NCI-H526 treated with DMSO at 0.1 percent for 48 hours (cell line): Measurements from ENCODE around the gene CCR5AS.

Experiments used
- DNase-seq: peaks from one replicate; lab custom pipeline; 2025; lab: John Stamatoyannopoulos, UW

The CCR5AS gene

DNA sequence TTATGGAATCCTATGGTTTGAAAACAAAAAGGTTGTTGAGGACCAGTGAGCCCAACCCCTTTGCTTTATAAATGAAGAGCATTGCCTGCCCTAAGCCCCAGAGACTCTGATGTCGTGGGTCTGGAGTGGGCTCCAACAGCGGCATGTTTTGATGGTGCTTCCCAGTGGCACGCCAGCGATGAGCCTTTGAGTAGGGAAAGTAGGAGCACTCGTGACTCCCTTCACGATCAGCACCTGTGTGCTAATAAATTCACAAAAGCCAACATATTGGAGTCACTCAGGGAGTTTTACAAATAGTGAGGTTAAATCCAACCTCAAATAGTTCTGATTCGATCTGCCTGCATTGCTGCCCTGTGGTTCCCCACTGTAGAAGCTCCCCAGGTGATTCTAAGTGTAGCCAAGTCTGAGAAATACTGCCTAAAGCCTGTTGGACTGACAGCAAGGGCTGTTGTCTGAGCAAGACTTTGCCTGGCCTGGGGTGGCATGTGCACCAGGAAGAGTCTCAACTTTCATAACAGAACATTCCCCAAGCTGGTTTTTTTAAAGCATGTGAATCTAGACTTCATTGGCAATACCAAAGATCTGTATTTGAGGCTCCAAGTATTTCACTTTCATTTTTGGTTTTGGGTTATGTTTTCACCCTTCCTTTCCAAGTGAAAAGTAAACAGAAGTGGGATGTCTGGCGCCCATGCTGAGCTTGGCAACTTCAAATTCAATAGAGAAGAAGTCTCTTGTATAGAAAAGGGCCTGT lies 26.2 kb downstream of the CCR5AS start:
- DNase-seq, result no peak

DNA sequence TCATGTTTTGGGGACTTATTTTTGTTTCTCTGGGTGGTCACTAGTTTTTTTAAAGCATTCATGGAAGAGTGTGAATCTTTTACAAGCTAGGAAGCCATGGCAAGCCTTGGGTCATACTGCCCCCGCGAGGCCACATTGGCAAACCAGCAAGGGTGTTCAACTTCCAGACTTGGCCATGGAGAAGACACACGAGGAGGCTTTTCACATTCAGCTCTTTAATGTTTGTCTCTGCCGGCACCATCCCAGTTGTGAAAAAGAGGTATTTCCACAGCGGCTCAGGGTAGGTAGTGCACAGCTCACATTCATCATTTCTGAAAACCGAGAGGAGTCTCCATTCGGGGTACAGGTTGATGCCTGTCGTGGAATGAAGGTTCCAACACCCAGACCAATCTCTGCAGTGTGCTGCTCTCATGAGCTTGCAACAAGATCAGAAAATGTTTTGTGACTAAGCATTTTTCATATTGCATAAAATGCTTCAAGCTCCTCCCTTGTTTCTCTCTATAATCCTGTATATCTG lies 28.4 kb downstream of the CCR5AS start:
- DNase-seq, result peak; percentile 9

GRCh38 chr3:46375814-46376213 lies 31.1 kb downstream of the CCR5AS start:
- DNase-seq, result no peak

- DNase-seq, result no peak
Measured at GRCh38 chr3:46375218-46375617, 31.6 kb downstream of the CCR5AS start.

DNA sequence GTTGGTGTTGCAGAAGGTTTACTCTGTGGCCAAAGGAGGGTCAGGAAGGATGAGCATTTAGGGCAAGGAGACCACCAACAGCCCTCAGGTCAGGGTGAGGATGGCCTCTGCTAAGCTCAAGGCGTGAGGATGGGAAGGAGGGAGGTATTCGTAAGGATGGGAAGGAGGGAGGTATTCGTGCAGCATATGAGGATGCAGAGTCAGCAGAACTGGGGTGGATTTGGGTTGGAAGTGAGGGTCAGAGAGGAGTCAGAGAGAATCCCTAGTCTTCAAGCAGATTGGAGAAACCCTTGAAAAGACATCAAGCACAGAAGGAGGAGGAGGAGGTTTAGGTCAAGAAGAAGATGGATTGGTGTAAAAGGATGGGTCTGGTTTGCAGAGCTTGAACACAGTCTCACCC lies 32.1 kb downstream of the CCR5AS start:
- DNase-seq, result no peak

DNA sequence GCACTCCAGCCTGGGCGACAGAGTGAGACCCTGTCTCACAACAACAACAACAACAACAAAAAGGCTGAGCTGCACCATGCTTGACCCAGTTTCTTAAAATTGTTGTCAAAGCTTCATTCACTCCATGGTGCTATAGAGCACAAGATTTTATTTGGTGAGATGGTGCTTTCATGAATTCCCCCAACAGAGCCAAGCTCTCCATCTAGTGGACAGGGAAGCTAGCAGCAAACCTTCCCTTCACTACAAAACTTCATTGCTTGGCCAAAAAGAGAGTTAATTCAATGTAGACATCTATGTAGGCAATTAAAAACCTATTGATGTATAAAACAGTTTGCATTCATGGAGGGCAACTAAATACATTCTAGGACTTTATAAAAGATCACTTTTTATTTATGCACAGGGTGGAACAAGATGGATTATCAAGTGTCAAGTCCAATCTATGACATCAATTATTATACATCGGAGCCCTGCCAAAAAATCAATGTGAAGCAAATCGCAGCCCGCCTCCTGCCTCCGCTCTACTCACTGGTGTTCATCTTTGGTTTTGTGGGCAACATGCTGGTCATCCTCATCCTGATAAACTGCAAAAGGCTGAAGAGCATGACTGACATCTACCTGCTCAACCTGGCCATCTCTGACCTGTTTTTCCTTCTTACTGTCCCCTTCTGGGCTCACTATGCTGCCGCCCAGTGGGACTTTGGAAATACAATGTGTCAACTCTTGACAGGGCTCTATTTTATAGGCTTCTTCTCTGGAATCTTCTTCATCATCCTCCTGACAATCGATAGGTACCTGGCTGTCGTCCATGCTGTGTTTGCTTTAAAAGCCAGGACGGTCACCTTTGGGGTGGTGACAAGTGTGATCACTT lies 34.1 kb downstream of the CCR5AS start:
- DNase-seq, result no peak

- no peak for DNase-seq
Measured at GRCh38 chr3:46371519-46372340, 35.1 kb downstream of the CCR5AS start.

GRCh38 chr3:46370839-46371518 lies 35.9 kb downstream of the CCR5AS start, which contains the start of gene CCR5:
Gene CCR5, plus strand, starts transcription at chr3:46370946. Its CDS starts 1,957 bp downstream, at chr3:46372903.
- no peak for DNase-seq

GRCh38 chr3:46369675-46370132 lies 37.2 kb downstream of the CCR5AS start:
- no peak for DNase-seq

DNA sequence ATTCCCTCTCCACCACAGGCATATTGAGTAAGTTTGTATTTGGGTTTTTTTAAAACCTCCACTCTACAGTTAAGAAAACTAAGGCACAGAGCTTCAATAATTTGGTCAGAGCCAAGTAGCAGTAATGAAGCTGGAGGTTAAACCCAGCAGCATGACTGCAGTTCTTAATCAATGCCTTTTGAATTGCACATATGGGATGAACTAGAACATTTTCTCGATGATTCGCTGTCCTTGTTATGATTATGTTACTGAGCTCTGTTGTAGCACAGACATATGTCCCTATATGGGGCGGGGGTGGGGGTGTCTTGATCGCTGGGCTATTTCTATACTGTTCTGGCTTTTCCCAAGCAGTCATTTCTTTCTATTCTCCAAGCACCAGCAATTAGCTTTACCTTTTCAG lies 37.7 kb downstream of the CCR5AS start:
- DNase-seq, result no peak

GRCh38 chr3:46368569-46368968 lies 38.3 kb downstream of the CCR5AS start:
- no peak for DNase-seq

GRCh38 chr3:46367811-46368210 lies 39.1 kb downstream of the CCR5AS start:
- no peak for DNase-seq

GRCh38 chr3:46365737-46366524 lies 40.9 kb downstream of the CCR5AS start:
- DNase-seq, result no peak

- no peak for DNase-seq
Measured at GRCh38 chr3:46365041-46365440, 41.8 kb downstream of the CCR5AS start.

DNA sequence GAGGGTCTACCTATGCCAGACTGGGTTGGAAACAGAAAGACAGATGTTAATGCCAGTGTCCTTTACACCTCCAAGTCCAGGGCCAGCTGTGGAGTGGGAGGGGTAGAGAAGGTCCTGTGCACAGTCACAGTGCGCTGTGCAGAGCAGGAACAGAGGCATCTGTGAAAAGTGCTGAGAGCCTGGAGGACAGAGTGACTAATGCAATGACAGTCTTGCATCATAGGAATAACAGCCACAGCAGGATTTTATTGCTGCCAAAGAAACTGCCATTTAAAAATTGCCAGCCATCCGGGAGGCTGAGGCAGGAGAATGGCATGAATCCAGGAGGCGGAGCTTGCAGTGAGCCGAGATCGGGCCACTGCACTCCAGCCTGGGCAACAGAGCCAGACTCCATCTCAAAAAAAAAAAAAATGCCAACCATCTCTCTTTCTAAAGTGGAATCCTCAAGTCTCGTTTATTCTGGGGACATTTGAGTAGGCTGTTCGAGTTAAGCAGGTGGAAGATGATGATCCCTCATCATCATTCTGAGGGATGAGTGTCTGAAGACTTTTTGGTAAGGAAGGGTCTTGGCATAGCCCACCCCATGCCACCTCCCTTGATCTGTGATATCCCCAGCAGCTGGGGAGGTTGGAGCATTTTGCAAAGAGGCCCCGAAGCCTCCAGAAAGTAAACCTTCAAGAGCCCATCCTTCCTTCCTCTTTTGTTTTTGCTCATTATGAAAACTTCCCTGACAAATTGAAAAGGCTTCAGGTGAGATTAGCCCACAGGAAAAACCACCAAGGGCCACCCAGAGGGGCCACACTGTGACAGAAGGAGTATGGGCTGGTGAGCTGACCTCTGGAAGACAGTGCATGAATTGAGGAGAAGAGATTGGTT lies 45.2 kb downstream of the CCR5AS start:
- DNase-seq, result no peak

DNA sequence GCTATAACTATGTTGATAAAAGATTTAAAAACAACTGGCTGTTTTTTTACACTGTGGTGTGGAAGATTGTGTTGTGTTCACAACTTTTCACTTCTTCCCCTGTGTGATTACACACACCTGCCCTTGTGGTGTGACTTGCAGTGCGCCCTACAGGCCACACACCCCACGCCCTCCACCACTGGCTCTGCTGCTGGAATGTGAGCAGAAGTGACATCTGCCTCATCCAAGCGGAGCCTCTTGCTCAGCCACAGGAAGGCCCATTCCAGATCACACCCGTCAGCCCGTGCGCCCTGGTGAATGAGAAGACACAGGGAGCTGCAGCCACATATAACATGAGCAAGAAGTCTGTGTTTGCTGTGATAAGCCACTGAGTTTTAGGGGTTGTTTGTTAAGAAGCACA lies 46.0 kb downstream of the CCR5AS start:
- no peak for DNase-seq

GRCh38 chr3:46359733-46360493 lies 47.0 kb downstream of the CCR5AS start:
- no peak for DNase-seq

DNA sequence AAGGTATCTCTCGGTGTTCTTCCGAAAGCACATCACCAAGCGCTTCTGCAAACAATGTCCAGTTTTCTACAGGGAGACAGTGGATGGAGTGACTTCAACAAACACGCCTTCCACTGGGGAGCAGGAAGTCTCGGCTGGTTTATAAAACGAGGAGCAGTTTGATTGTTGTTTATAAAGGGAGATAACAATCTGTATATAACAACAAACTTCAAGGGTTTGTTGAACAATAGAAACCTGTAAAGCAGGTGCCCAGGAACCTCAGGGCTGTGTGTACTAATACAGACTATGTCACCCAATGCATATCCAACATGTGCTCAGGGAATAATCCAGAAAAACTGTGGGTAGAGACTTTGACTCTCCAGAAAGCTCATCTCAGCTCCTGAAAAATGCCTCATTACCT lies 48.4 kb downstream of the CCR5AS start:
- no peak for DNase-seq

GRCh38 chr3:46356909-46357308 lies 50.0 kb downstream of the CCR5AS start:
- DNase-seq, result no peak
